GM19324 (cell line): ENCODE measurements around the gene SLC8A3.

Experiments
- ATAC-seq: cut with Tn5 transposase; IDR thresholded peaks from one replicate; pipeline ENCODE4 v1.9.1; 2021; ENCODE audit warnings: mild to moderate bottlenecking, moderate library complexity; ENCODE audit not compliant: unreplicated experiment, low FRiP score

Gene SLC8A3

DNA sequence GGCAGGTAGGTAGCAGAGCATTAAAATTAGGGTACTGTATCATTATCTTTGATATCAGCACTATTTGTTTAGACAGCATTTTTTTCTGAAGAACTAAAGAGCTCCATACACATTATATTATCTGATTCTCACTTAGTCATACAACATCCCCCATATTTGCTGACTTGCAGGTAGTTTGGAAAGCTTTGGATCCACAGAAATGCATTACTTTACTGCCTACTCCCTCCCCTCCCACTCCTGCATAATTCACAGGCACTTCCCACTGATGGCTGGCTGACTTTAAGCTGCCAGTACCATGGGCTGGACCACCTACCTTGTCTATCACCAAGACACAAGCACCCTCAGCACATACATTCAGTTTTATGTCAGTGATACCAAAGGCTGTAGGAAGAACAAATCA, 110.4 kb downstream of the SLC8A3 start:
- ATAC-seq, result no peak

- no peak for ATAC-seq
Measured at GRCh38 chr14:70077720-70078119, 111.0 kb downstream of the SLC8A3 start.

- ATAC-seq, result no peak
Measured at GRCh38 chr14:70077005-70077404, 111.7 kb downstream of the SLC8A3 start.

GRCh38 chr14:70073924-70074566, 114.7 kb downstream of the SLC8A3 start:
- ATAC-seq, result no peak

DNA sequence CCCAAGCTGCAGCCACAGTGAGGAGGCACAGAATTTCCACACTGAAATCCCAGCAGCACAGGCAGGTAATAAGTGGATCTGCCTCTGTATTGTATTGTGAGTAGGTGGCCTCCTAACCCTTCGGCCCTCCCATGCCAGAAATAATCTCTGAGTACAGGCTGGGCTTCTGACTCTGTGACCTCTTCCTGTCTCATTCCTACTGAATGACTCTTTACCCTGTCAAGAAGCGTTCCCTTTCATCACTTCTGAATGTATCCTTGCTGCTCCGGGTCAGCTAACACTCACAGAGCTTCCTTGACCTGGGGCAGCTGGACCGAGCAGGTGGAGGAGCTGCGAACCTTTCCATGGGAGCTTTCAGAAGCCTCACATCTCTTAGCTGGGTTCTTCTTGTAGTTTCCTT, 119.6 kb downstream of the SLC8A3 start:
- no peak for ATAC-seq

DNA sequence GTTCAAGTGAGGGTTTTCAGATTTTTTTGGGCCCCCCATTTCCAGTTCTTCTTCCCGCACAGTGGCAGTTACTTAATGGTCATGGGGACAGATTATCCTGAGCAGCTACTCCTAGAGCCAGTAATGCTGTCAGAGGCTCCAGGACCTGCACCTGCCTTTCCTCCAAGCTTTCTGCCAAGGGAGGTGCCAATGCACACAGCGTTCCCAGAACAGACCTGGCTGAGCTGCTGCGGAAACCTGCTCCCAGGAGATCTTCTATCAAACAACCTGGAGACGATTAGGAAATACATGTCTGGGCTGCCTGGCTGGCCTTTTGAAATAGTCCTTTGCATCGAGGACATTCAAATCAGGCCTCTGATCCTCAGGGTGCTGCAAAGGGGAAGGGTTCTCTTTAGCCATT, 120.9 kb downstream of the SLC8A3 start:
- ATAC-seq, result no peak

GRCh38 chr14:70064136-70064865, 124.5 kb downstream of the SLC8A3 start:
- ATAC-seq, result no peak

DNA sequence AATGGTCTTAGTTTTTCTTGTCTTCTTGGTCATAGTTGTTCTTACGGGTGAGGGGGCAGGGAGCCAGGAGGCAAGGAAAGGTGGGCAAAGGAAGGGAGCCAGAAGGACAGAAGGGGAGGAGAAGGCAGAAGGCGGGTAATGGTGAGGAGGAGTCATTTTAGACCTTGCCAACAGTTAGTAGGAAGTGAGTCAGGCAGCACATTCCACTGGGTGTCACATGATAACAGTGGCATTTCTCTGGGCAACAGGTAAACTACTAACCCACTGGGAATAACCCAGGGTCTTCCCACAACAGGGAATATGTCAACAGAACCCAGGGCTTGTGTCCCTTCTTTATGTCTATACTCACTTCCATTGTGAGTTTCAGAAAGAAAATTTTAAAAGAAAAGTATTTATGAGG, 127.6 kb downstream of the SLC8A3 start:
- no peak for ATAC-seq

GRCh38 chr14:70059545-70059944, 129.2 kb downstream of the SLC8A3 start:
- ATAC-seq, result no peak

GRCh38 chr14:70057519-70058136, 131.1 kb downstream of the SLC8A3 start:
- ATAC-seq, result no peak

- ATAC-seq, result no peak
Measured at GRCh38 chr14:70052990-70053389, 135.8 kb downstream of the SLC8A3 start.

DNA sequence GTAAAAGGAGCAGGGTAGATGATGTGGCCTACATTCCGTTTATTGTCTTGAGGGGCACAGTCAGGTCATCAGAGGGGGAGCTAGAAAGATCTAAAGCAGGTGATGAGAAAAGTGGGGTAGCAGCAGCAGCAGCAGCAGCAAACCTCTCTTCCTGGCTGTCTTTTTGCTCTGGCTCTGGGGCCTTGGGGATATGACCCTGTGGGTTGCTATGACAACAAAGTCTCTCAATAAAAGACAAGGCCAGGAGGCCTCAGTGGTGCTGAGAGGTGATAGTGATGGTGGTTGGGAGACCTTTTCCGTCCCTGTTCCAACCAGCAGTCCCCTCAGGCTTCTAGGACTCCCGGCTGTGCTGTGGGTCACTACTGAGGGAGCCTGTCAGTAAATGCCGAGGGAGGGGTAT, 138.6 kb downstream of the SLC8A3 start:
- ATAC-seq, result no peak

GRCh38 chr14:70049605-70050004, 139.1 kb downstream of the SLC8A3 start:
- no peak for ATAC-seq

- no peak for ATAC-seq
Measured at GRCh38 chr14:70048313-70048654, 140.5 kb downstream of the SLC8A3 start.

DNA sequence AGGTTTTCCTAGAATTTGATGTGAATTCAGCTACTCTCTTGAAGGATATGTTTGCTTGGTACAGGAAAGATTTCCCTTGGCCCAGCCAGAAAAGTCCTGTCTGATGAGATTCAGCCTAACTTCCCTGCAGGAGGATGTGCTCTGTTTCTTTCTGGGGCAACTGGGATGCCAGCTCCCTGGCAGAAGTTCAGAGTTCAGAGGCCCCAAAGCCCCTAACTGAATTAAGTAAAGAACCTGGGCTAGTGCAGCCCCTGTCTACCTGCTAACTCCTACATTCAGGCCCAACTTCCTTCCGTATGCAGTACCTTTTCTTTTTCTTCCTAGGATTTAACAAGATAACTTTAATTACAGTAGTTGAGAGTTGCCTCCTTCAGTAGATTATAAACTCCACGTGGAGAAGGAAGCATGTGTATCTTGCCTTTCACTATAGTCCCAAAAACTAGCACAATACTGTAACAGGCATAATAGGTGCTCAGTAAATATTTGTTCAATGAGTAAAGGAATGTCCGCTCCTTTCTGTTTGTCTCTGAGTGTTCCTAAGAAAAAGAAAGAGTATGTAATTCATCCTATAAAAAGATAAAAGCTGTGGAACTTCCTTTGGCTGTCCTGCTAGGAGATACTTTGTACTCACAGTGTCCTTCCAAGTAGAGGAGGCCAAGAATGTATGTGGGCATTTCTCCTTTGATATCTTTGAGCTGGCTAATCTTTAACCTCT, 141.0 kb downstream of the SLC8A3 start:
- no peak for ATAC-seq

DNA sequence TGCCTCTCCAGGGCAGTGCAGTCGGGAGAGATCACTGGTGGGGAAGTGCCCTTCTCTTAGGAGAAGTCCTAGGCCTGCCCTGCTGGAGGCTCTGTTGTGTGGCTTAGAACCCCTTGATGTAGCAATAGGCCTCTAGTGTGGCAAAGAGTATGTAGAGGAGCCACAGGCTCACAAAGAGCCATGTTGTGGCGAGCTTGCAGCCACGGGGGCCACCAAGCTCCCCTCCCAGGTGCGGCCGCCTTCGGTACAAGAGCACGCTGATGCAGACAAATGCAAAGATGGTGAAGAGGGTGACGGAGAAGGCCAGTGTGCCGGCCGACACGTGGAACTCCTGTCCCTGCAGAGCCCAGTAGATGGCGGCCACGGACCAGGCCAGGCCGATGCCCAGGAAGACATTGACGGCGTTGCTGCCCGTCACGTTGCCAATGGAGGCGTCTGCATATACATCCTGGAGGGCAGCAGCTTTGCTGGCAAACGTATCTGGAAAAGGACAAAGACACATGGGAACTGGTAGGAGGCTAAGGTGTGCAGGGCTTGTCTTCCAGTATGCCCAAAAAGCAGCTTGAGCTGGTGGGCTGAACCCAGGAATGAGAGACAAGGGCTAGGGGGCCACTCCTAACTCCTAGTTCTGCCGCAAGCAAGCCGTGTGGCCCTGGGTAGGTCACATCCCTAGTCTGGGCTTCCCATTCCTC, 142.8 kb downstream of the SLC8A3 start:
- ATAC-seq, result no peak

DNA sequence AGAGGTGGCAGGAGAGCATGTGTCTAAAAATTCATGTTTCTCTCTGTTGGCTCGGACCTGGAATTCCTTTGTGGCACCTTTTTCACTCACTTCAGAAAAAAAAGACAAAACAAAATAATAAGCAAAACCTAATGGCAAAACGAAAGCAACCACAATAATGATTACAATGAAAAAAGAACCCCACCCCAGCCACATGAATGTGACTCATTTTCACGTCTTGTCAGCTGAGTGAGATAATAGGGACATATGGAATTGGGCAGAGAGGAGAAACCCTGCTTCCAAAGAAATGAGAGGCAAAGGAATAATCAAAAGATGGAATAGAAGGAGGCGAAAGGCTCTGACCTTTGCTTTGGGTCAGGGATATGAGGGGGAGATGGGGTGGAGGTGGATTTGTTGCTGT, 143.4 kb downstream of the SLC8A3 start:
- ATAC-seq, result no peak

- ATAC-seq, result no peak
Measured at GRCh38 chr14:70043001-70043400, 145.8 kb downstream of the SLC8A3 start.

DNA sequence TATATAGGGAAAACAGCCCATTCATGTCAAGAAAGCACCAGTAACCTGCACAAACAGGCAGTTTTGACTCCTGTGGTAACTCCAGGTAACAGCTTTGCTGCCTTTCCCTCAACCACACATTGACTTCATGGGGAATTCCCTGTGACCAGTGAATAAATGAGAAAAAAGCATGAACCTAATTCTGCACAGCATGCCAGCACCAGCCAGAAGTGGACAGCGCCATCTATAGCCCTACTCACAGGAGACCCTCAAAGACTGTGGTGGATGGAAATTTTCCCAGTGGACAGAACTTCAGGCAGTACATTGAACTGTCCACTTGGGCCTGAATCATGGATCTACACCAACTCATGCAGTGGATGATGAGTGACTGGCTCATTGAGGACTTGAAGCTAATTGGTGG, 152.1 kb downstream of the SLC8A3 start:
- no peak for ATAC-seq

DNA sequence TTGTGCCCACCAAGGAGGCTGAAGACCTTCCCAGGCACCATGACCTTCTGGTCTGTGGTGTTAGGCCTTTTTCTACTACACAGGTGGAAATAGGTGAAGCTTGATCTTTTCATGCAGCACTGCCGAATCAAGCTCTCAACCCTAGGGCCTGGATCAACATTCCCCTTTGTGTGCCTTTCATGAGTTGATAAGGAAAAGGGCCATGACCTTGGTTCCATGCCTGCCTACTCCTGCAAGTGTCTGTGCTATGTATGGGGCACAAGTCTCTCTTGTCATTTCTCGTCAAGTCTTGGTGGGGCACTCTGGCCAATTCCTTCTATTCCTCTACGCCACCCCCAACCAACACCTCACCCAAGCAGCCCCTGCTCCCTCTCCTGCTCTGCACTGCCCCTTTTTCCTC, 154.5 kb downstream of the SLC8A3 start:
- no peak for ATAC-seq

- no peak for ATAC-seq
Measured at GRCh38 chr14:70033561-70033960, 155.2 kb downstream of the SLC8A3 start.
